Astrocyte of the spinal cord (primary cell): ENCODE data around the gene CHCHD4.

Experiments used
- DNase-seq: peaks from one replicate; pipeline ENCODE4 v3.0.0; 2011; ENCODE audit warnings: low read depth, low spot score
- H3K4me3 ChIP-seq: 2 replicates; pipeline ENCODE4 v1.5.1; 2011; ENCODE audit warnings: low read depth, mild to moderate bottlenecking, low read length, moderate library complexity
- in situ Hi-C: cut with HindIII; loops from 2 replicates; pipeline ENCODE4 v1.10.0; 2017; ENCODE audit warnings: low sequenced_read_pairs
- TF ChIP-seq, protein P1 (sequence below): IDR thresholded peaks from 2 replicates; pipeline ENCODE4 v1.5.1; 2012; ENCODE audit warnings: low read depth, mild to moderate bottlenecking, low read length, inconsistent platforms

CHCHD4 gene

DNA sequence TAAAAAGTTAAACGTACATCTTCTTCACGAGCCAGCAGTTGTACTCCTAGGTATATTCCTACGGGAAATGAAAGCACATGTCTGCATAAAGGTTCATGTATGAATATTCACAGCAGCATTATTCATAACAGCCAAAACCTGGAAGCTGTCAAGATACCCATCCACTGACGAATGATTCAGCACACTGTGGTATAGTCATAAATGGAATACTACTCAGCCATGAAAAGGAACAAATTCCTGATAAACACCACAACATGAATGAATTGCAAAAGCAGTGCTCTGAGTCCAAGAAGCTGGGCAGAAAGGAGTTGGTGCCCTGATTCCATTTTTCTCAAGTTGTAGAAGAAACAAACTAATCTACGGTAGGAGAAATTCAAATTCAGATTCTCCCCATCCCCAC is 4.1 kb upstream of the CHCHD4 start:
- in situ Hi-C loops = no loop called here
- TF ChIP-seq, protein P1, sequence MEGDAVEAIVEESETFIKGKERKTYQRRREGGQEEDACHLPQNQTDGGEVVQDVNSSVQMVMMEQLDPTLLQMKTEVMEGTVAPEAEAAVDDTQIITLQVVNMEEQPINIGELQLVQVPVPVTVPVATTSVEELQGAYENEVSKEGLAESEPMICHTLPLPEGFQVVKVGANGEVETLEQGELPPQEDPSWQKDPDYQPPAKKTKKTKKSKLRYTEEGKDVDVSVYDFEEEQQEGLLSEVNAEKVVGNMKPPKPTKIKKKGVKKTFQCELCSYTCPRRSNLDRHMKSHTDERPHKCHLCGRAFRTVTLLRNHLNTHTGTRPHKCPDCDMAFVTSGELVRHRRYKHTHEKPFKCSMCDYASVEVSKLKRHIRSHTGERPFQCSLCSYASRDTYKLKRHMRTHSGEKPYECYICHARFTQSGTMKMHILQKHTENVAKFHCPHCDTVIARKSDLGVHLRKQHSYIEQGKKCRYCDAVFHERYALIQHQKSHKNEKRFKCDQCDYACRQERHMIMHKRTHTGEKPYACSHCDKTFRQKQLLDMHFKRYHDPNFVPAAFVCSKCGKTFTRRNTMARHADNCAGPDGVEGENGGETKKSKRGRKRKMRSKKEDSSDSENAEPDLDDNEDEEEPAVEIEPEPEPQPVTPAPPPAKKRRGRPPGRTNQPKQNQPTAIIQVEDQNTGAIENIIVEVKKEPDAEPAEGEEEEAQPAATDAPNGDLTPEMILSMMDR = no peak
- DNase-seq = no peak
- H3K4me3 ChIP-seq = no peak overlapping the region

GRCh38 chr3:14127516-14128161 is 3.0 kb upstream of the CHCHD4 start:
- no peak overlapping the region for H3K4me3 ChIP-seq
- TF ChIP-seq, protein P1 = no peak
- in situ Hi-C loops = no loop called here

GRCh38 chr3:14126887-14127505 is 2.3 kb upstream of the CHCHD4 start:
- DNase-seq = no peak
- TF ChIP-seq, protein P1 = no peak
- H3K4me3 ChIP-seq = no peak overlapping the region
- in situ Hi-C loops = no loop called here

More at GRCh38 chr3:14127516-14128161, 3.0 kb upstream of the CHCHD4 start:
- no peak for DNase-seq

GRCh38 chr3:14126017-14126886 is 1.6 kb upstream of the CHCHD4 start:
- TF ChIP-seq, protein P1 = no peak
- in situ Hi-C loops = no loop called here

GRCh38 chr3:14125193-14126016 is 735 bp upstream of the CHCHD4 start:
- TF ChIP-seq, protein P1 = peak; percentile 21
- in situ Hi-C loops = no loop called here
- peak overlapping the region; percentile 99 for H3K4me3 ChIP-seq
- DNase-seq = peak; percentile 96

More at GRCh38 chr3:14126017-14126886, 1.6 kb upstream of the CHCHD4 start:
- H3K4me3 ChIP-seq = peak overlapping the region; percentile 99
- DNase-seq = no peak

DNA sequence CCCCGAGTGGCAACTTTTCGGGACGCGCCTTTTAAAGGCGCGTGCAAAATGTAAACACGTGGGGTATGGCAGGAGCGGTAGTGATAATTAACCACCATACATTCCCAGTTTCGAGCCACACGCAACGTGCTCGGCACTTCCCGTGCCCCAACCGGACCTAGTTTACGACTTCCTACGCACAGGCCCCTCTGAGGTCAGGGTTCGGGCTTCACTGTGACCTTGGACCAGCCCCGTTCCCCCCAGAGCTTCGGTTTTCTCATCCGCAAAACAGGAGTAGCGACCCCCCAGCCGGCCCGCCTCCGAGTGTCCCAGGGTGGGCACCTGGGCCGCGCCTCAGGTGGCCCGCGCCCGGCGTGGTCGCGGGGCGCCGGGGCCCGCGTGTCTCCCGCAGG is 451 bp downstream of the CHCHD4 start:
- TF ChIP-seq, protein P1 = no peak
- no peak for DNase-seq
- in situ Hi-C loops = no loop called here
- H3K4me3 ChIP-seq = peak overlapping the region; percentile 99
